SK-N-SH (cell line): Measurements from ENCODE around the gene IQSEC1. TPM values are rescaled to one million over a fixed set of nuclear protein-coding genes. Genes with fewer than 3 reads are reported as not detected.

Experiments used
- CTCF ChIA-PET: fragments of 300-600, 350-600 bp; formaldehyde crosslinking; extraction: SDS; loops from one replicate; lab custom pipeline; 2021; lab: Yijun Ruan, JAX
- POLR2A ChIA-PET: fragments of 350-600 bp; sonication (Branson Sonifier 250); formaldehyde crosslinking; extraction: SDS; loops from one replicate; lab custom pipeline; 2020; ENCODE audit warnings: antibody characterized with exemption, inconsistent platforms; lab: Yijun Ruan, JAX
- DNase-seq: peaks from one replicate; pipeline ENCODE4 v3.0.0; 2012
- H2AFZ ChIP-seq: fragments of 200-600 bp; sonication (generic); 2 replicates; pipeline ENCODE4 v1.8.1; 2016; ENCODE audit warnings: antibody characterized with exemption, mild to moderate bottlenecking, low read depth
- H3F3A ChIP-seq: fragments of 200-600 bp; sonication (generic); replicated peaks from 2 replicates; pipeline ENCODE3; 2016; ENCODE audit warnings: antibody characterized with exemption, mild to moderate bottlenecking; ENCODE audit not compliant: insufficient read depth
- H3K27ac ChIP-seq, 2 experiments: fragments of 200-500 bp in 1 of 2; fragments of 200-600 bp in 1 of 2; sonication (Bioruptor generic) in 1 of 2; sonication (generic), shearing (Covaris generic) in 1 of 2; 2 replicates each; pipeline versions ENCODE4 v1.5.1 to v1.6.1; 2014 to 2016; ENCODE audit warnings: low read depth in 2 of 2, inconsistent platforms in 1 of 2, low read length in 1 of 2, mild to moderate bottlenecking in 1 of 2, mixed read lengths in 1 of 2
- H3K27me3 ChIP-seq: fragments of 200-600 bp; sonication (generic), shearing (Covaris generic); 2 replicates; pipeline ENCODE4 v1.6.1; 2016; ENCODE audit warnings: mixed run types; ENCODE audit not compliant: insufficient read depth
- H3K36me3 ChIP-seq, 2 experiments: fragments of 200-500 bp in 1 of 2; fragments of 200-600 bp in 1 of 2; sonication (Bioruptor generic) in 1 of 2; sonication (generic) in 1 of 2; replicated peaks in 1 of 2; 2 replicates each; pipeline versions ENCODE3 to v1.5.1; 2014 to 2016; ENCODE audit warnings: low read length in 1 of 2, mild to moderate bottlenecking in 1 of 2; ENCODE audit not compliant: insufficient read depth in 2 of 2, control insufficient read depth in 1 of 2
- H3K4me1 ChIP-seq, 2 experiments: fragments of 200-500 bp in 1 of 2; fragments of 200-600 bp in 1 of 2; sonication (Bioruptor generic) in 1 of 2; sonication (generic), shearing (Covaris generic) in 1 of 2; 2 replicates each; pipeline versions ENCODE4 v1.5.1 to v1.6.1; 2014 to 2016; ENCODE audit warnings: low read depth in 1 of 2, low read length in 1 of 2, mixed run types in 1 of 2; ENCODE audit not compliant: insufficient read depth in 2 of 2, control insufficient read depth in 1 of 2
- H3K4me2 ChIP-seq: fragments of 200-600 bp; sonication (generic), shearing (Covaris generic); 2 replicates; pipeline ENCODE4 v1.6.1; 2017; ENCODE audit warnings: mixed run types
- H3K4me3 ChIP-seq, 2 experiments: fragments of 200-500 bp in 1 of 2; fragments of 200-600 bp in 1 of 2; sonication (Bioruptor generic) in 1 of 2; sonication (generic), shearing (Covaris generic) in 1 of 2; 2 replicates each; pipeline versions ENCODE4 v1.5.1 to v1.8.1; 2014 to 2016; ENCODE audit warnings: low read depth in 2 of 2, inconsistent platforms in 1 of 2, low read length in 1 of 2, mild to moderate bottlenecking in 1 of 2, mixed read lengths in 1 of 2, moderate library complexity in 1 of 2
- H3K79me2 ChIP-seq: fragments of 200-600 bp; sonication (generic); 2 replicates; pipeline ENCODE4 v1.8.1; 2017; ENCODE audit warnings: mild to moderate bottlenecking; ENCODE audit not compliant: insufficient read depth
- H3K9ac ChIP-seq: fragments of 200-600 bp; sonication (generic); 2 replicates; pipeline ENCODE4 v1.6.1; 2017; ENCODE audit warnings: mixed run types
- H3K9me2 ChIP-seq: fragments of 200-600 bp; sonication (generic); 2 replicates; pipeline ENCODE4 v1.6.1; 2017; ENCODE audit warnings: mixed run types
- H3K9me3 ChIP-seq: fragments of 200-600 bp; sonication (generic); 2 replicates; pipeline ENCODE4 v1.6.1; 2017; ENCODE audit warnings: mixed run types, mild to moderate bottlenecking, moderate library complexity
- H4K20me1 ChIP-seq: fragments of 200-600 bp; sonication (generic); 2 replicates; pipeline ENCODE4 v1.6.1; 2017; ENCODE audit warnings: mild to moderate bottlenecking, mixed run types; ENCODE audit not compliant: insufficient read depth
- EP300 ChIP-seq, 2 experiments: IDR thresholded peaks; 2 replicates each; pipeline versions ENCODE4 v1.4.0 to v1.6.1; 2012; ENCODE audit warnings: borderline replicate concordance in 1 of 2, low read depth in 1 of 2, low read length in 1 of 2
- EZH2phosphoT487 ChIP-seq: fragments of 200-600 bp; sonication (generic); IDR thresholded peaks from 2 replicates; pipeline ENCODE4 v1.6.1; 2017; ENCODE audit warnings: low read depth, mixed run types, mild to moderate bottlenecking, antibody characterized with exemption, moderate library complexity, borderline replicate concordance
- FOSL2 ChIP-seq: IDR thresholded peaks from 2 replicates; pipeline ENCODE4 v1.4.0; 2012; ENCODE audit warnings: low read depth, mild to moderate bottlenecking, moderate library complexity, borderline replicate concordance
- FOXJ3 ChIP-seq: sonication (generic); formaldehyde crosslinking; IDR thresholded peaks from 2 replicates; pipeline ENCODE4 v1.5.1; 2020; ENCODE audit warnings: mild to moderate bottlenecking, missing genetic modification reagents
- JUND ChIP-seq: IDR thresholded peaks from 2 replicates; pipeline ENCODE4 v1.4.0; 2012
- MXI1 ChIP-seq: IDR thresholded peaks from 2 replicates; pipeline ENCODE4 v1.6.1; 2012; ENCODE audit warnings: mild to moderate bottlenecking, low read depth, low read length, improper control_type of control experiment
- NFIC ChIP-seq: IDR thresholded peaks from 2 replicates; pipeline ENCODE4 v1.4.0; 2012; ENCODE audit warnings: borderline replicate concordance
- NRF1 ChIP-seq: IDR thresholded peaks from 2 replicates; pipeline ENCODE4 v1.6.1; 2012; ENCODE audit warnings: low read depth, mild to moderate bottlenecking, low read length
- POLR2AphosphoS5 ChIP-seq: IDR thresholded peaks from 2 replicates; pipeline ENCODE4 v1.6.1; 2012; ENCODE audit warnings: low read depth, low read length
- RCOR1 ChIP-seq: fragments of 150-350 bp; IDR thresholded peaks from 2 replicates; pipeline ENCODE4 v1.6.1; 2017; ENCODE audit warnings: antibody characterized with exemption, low read length
- RXRA ChIP-seq: IDR thresholded peaks from 2 replicates; pipeline ENCODE4 v1.4.0; 2012; ENCODE audit warnings: low read depth, mild to moderate bottlenecking, borderline replicate concordance
- SIN3A ChIP-seq: IDR thresholded peaks from 2 replicates; pipeline ENCODE4 v1.6.1; 2012; ENCODE audit warnings: low read depth, mild to moderate bottlenecking, low read length, moderate library complexity, borderline replicate concordance
- SMC3 ChIP-seq: IDR thresholded peaks from 2 replicates; pipeline ENCODE4 v1.6.1; 2012; ENCODE audit warnings: low read depth, low read length, improper control_type of control experiment
- TAF1 ChIP-seq: IDR thresholded peaks from 2 replicates; pipeline ENCODE4 v1.6.1; 2012; ENCODE audit warnings: low read depth, mild to moderate bottlenecking, low read length, moderate library complexity, borderline replicate concordance
- YY1 ChIP-seq: IDR thresholded peaks from 2 replicates; pipeline ENCODE4 v1.4.0; 2012; ENCODE audit warnings: low read depth, mild to moderate bottlenecking
- WGBS: methylation state at CpG from one replicate; pipeline ENCODE4 v1.1.6; 2017; ENCODE audit warnings: low lambda C conversion rate; 5-methylcytosine and 5-hydroxymethylcytosine counted together
- polyA plus RNA-seq, 3 experiments: library from polyadenylated mRNA; depleted of rRNA; stranded (reverse); fragments of >200 nt; gene quantifications; 2 replicates each; pipeline ENCODE4 v1.2.3, GENCODE V29; 2012
- TF ChIP-seq, protein P1 (sequence below): IDR thresholded peaks from 2 replicates; pipeline ENCODE4 v1.6.1; 2012; ENCODE audit warnings: mild to moderate bottlenecking, low read depth, low read length, moderate library complexity
- TF ChIP-seq, protein P2 (sequence below): IDR thresholded peaks from 2 replicates; pipeline ENCODE4 v1.4.0; 2012; ENCODE audit warnings: low read depth, borderline replicate concordance
- TF ChIP-seq, protein P3 (sequence below): fragments of 150-350 bp; IDR thresholded peaks from 2 replicates; pipeline ENCODE4 v1.6.1; 2016; ENCODE audit warnings: mild to moderate bottlenecking, low read depth, low read length
- TF ChIP-seq, protein P4 (sequence below): IDR thresholded peaks from 2 replicates; pipeline ENCODE4; 2012
- TF ChIP-seq, protein P5 (sequence below): IDR thresholded peaks from 2 replicates; pipeline ENCODE4 v1.4.0; 2012; ENCODE audit warnings: low read depth, borderline replicate concordance

The IQSEC1 gene
- polyA plus RNA-seq, 1 of the 3 experiments (the other 2 are of a cell fraction): 6.2 TPM

DNA sequence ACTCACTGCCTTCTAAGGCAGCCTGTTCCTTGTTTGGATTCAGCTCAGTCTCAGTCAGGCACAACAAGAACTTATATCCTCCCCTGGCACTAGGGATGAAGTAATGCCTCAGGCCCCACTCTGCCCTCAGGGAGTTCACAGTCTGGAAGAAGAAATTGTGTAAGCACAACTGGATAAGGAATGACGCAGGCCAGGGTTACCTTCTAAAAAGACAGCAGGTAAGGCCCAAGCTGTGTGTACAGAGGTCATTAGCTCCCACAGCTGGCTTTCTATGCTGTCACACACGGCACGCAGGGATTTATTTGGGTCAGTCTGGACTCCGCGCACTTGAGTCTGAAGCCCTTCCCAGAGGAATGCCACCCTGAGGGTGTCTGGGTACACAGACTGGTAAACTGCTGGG is 82.9 kb downstream of the IQSEC1 start:
- Histone ChIP-seq H3K4me2 (no peak overlapping the region), H3K27me3 (no peaks in the 10 kb centered on the region), H3K27ac (peak overlapping the region in 1 of 2 experiments; percentile 63; a peak in 1 of 4 replicates), H3F3A (peaks cover 9% of the 10 kb centered on the region), H3K4me1 (peaks cover 4 to 30% of the 10 kb centered on the region in 2 experiments; a peak in 1 of 4 replicates), H3K9me3 (no peaks in the 10 kb centered on the region), H2AFZ (no peak overlapping the region), H3K9me2 (no peaks in the 10 kb centered on the region), H3K9ac (no peak overlapping the region), H3K36me3 (no peaks in the 10 kb centered on the region), H4K20me1 (no peaks in the 10 kb centered on the region), H3K4me3 (no peak overlapping the region), H3K79me2 (no peaks in the 10 kb centered on the region)
- TF ChIP-seq RXRA (no peak), POLR2AphosphoS5 (no peak), SMC3 (no peak), MXI1 (no peak), FOSL2 (no peak), YY1 (no peak), SIN3A (no peak), FOXJ3 (CRISPR knock-in tag) (no peak), TAF1 (no peak), NFIC (no peak), JUND (no peak), NRF1 (no peak), EZH2phosphoT487 (no peak), EP300 (IDR thresholded peaks at IDR 0.05; ENCODE audit: borderline replicate concordance in 1 of 2, low read depth in 1 of 2, low read length in 1 of 2) (no peak), RCOR1 (no peak)
- TF ChIP-seq, protein P1, sequence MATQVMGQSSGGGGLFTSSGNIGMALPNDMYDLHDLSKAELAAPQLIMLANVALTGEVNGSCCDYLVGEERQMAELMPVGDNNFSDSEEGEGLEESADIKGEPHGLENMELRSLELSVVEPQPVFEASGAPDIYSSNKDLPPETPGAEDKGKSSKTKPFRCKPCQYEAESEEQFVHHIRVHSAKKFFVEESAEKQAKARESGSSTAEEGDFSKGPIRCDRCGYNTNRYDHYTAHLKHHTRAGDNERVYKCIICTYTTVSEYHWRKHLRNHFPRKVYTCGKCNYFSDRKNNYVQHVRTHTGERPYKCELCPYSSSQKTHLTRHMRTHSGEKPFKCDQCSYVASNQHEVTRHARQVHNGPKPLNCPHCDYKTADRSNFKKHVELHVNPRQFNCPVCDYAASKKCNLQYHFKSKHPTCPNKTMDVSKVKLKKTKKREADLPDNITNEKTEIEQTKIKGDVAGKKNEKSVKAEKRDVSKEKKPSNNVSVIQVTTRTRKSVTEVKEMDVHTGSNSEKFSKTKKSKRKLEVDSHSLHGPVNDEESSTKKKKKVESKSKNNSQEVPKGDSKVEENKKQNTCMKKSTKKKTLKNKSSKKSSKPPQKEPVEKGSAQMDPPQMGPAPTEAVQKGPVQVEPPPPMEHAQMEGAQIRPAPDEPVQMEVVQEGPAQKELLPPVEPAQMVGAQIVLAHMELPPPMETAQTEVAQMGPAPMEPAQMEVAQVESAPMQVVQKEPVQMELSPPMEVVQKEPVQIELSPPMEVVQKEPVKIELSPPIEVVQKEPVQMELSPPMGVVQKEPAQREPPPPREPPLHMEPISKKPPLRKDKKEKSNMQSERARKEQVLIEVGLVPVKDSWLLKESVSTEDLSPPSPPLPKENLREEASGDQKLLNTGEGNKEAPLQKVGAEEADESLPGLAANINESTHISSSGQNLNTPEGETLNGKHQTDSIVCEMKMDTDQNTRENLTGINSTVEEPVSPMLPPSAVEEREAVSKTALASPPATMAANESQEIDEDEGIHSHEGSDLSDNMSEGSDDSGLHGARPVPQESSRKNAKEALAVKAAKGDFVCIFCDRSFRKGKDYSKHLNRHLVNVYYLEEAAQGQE: no peak
- TF ChIP-seq, protein P2, sequence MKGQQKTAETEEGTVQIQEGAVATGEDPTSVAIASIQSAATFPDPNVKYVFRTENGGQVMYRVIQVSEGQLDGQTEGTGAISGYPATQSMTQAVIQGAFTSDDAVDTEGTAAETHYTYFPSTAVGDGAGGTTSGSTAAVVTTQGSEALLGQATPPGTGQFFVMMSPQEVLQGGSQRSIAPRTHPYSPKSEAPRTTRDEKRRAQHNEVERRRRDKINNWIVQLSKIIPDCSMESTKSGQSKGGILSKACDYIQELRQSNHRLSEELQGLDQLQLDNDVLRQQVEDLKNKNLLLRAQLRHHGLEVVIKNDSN: no peak
- TF ChIP-seq, protein P3, sequence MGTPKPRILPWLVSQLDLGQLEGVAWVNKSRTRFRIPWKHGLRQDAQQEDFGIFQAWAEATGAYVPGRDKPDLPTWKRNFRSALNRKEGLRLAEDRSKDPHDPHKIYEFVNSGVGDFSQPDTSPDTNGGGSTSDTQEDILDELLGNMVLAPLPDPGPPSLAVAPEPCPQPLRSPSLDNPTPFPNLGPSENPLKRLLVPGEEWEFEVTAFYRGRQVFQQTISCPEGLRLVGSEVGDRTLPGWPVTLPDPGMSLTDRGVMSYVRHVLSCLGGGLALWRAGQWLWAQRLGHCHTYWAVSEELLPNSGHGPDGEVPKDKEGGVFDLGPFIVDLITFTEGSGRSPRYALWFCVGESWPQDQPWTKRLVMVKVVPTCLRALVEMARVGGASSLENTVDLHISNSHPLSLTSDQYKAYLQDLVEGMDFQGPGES: no peak
- TF ChIP-seq, protein P4, sequence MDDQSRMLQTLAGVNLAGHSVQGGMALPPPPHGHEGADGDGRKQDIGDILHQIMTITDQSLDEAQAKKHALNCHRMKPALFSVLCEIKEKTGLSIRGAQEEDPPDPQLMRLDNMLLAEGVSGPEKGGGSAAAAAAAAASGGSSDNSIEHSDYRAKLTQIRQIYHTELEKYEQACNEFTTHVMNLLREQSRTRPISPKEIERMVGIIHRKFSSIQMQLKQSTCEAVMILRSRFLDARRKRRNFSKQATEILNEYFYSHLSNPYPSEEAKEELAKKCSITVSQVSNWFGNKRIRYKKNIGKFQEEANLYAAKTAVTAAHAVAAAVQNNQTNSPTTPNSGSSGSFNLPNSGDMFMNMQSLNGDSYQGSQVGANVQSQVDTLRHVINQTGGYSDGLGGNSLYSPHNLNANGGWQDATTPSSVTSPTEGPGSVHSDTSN: no peak; the same call in 1 of the 2 replicates
- TF ChIP-seq, protein P5, sequence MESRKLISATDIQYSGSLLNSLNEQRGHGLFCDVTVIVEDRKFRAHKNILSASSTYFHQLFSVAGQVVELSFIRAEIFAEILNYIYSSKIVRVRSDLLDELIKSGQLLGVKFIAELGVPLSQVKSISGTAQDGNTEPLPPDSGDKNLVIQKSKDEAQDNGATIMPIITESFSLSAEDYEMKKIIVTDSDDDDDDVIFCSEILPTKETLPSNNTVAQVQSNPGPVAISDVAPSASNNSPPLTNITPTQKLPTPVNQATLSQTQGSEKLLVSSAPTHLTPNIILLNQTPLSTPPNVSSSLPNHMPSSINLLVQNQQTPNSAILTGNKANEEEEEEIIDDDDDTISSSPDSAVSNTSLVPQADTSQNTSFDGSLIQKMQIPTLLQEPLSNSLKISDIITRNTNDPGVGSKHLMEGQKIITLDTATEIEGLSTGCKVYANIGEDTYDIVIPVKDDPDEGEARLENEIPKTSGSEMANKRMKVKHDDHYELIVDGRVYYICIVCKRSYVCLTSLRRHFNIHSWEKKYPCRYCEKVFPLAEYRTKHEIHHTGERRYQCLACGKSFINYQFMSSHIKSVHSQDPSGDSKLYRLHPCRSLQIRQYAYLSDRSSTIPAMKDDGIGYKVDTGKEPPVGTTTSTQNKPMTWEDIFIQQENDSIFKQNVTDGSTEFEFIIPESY: no peak
- CTCF ChIA-PET: interaction anchor here (1.0 to 1.7 kb wide), 5 partner anchors 10 to 123 kb away, joined by 3 to 7 read pairs (median 5); no protein-coding TSS in a partner anchor
- no peak for DNase-seq
- 70% methylated on average over 5 of the region's 5 CpGs for WGBS
- POLR2A ChIA-PET: no interaction called here
